ENCODE measurements around the gene GSTK1. TPM values are rescaled to one million over a fixed set of nuclear protein-coding genes. Genes with fewer than 3 reads are reported as not detected.

GSTK1 gene
- total RNA-seq, 4 donors from 2014 or later, result 58.2 to 173 (median 86.9) TPM

DNA sequence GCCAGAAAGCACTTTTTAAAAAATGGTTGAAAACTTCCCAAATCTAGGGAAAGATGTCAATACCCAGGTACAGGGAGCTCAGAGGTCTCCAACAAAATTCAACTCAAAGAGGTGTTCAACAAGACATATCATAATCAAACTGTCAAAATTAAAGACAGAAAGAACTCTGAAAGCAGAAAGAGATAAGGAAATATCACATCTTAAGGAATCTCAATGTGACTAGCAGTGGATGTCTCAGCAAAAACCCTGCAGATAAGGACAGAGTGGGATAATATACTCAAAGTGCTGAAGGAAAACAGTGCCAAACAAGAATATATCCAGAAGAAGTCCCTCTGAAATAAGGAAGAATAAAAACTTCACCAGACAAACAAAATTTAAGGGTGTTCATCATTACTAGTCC lies 13.0 kb upstream of the GSTK1 start:
- intact Hi-C loops (cut with DNase I; ENCODE audit: low total_unique reads), result no loop called here

DNA sequence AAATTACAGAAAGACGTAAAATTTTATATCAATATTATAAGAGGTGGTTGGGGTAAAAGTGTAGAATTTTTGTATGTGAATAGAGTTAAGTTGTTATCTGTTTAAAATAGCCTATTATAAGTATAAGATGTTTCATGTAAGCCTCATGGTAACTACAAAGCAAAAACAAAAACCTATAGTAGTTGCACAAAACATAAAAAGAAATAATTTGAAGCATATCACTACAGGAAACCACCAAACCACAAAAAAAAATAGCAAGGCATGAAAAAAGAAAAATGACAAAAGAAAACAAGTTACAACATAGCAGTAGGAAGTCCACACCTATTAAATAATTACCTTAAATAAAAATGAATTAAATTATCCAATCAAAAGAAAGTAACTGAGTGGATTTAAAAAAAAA lies 12.4 kb upstream of the GSTK1 start:
- DNase-seq, result no peak
- Histone ChIP-seq H3K36me3 (no peaks in the 10 kb centered on the region), H3K4me3 (no peak overlapping the region), H3K27me3 (no peaks in the 10 kb centered on the region), H3K4me1 (no peaks in the 10 kb centered on the region), H3K9me3 (no peaks in the 10 kb centered on the region), H3K27ac (no peak overlapping the region)
- TF ChIP-seq, protein P1, sequence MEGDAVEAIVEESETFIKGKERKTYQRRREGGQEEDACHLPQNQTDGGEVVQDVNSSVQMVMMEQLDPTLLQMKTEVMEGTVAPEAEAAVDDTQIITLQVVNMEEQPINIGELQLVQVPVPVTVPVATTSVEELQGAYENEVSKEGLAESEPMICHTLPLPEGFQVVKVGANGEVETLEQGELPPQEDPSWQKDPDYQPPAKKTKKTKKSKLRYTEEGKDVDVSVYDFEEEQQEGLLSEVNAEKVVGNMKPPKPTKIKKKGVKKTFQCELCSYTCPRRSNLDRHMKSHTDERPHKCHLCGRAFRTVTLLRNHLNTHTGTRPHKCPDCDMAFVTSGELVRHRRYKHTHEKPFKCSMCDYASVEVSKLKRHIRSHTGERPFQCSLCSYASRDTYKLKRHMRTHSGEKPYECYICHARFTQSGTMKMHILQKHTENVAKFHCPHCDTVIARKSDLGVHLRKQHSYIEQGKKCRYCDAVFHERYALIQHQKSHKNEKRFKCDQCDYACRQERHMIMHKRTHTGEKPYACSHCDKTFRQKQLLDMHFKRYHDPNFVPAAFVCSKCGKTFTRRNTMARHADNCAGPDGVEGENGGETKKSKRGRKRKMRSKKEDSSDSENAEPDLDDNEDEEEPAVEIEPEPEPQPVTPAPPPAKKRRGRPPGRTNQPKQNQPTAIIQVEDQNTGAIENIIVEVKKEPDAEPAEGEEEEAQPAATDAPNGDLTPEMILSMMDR (IDR thresholded peaks at IDR 0.05), result no peak
- TF ChIP-seq POLR2A (IDR thresholded peaks at IDR 0.05), result no peak
- intact Hi-C loops (cut with DNase I; ENCODE audit: low total_unique reads), result no loop called here

More for the DNA sequence above, 13.0 kb upstream of the GSTK1 start:
- Histone ChIP-seq H3K27ac (no peak overlapping the region), H3K27me3 (no peaks in the 10 kb centered on the region), H3K36me3 (no peaks in the 10 kb centered on the region), H3K9me3 (no peaks in the 10 kb centered on the region), H3K4me1 (no peaks in the 10 kb centered on the region), H3K4me3 (no peak overlapping the region)
- no peak for TF ChIP-seq POLR2A (IDR thresholded peaks at IDR 0.05)
- TF ChIP-seq, protein P1 (IDR thresholded peaks at IDR 0.05), result no peak
- no peak for DNase-seq

DNA sequence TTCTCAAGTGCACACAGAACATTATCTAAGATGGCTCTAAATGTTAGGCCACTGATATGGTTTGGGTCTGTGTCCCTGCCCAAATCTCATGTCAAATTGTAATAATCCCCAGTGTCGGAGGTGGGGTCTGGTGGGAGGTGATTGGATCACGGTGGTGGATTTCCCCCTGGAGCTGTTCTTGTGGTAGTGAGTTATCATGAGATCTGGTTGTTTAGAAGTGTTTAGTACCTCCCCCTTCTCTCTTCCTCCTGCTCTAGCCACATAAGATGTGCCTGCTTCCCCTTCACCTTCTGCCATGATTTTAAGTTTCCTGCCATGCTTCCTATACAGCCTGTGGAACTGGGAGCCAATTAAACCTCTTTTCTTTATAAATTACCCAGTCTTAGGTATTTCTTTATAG lies 11.2 kb upstream of the GSTK1 start:
- Histone ChIP-seq H3K9me3 (no peaks in the 10 kb centered on the region), H3K4me3 (no peak overlapping the region), H3K4me1 (no peaks in the 10 kb centered on the region), H3K27me3 (no peaks in the 10 kb centered on the region), H3K27ac (no peak overlapping the region), H3K36me3 (no peaks in the 10 kb centered on the region)
- TF ChIP-seq, protein P1 (IDR thresholded peaks at IDR 0.05), result no peak
- TF ChIP-seq POLR2A (IDR thresholded peaks at IDR 0.05), result no peak
- DNase-seq, result no peak
- intact Hi-C loops (cut with DNase I; ENCODE audit: low total_unique reads), result no loop called here

DNA sequence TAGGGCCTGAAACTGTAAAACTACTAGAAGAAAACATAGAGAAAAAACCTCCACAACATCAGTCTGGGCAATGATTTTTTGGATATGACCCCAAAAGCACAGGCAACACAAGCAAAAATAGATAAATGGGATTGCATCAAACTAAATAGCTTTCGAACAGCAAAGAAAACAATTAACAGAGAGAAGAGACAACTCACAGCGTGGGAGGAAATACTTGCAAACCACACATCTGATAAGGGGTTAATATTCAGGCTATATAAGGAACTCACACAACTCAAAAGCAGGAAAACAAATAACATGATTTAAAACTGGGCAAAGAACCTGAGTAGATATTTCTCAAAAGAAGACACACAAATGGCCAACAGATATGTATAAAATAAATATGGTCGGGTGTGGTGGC lies 7.7 kb upstream of the GSTK1 start:
- Histone ChIP-seq H3K36me3 (no peaks in the 10 kb centered on the region), H3K27me3 (no peaks in the 10 kb centered on the region), H3K4me1 (no peaks in the 10 kb centered on the region), H3K27ac (no peak overlapping the region), H3K4me3 (no peak overlapping the region), H3K9me3 (no peaks in the 10 kb centered on the region)
- no peak for DNase-seq
- intact Hi-C loops (cut with DNase I; ENCODE audit: low total_unique reads), result no loop called here
- TF ChIP-seq, protein P1 (IDR thresholded peaks at IDR 0.05), result no peak
- TF ChIP-seq POLR2A (IDR thresholded peaks at IDR 0.05), result no peak

DNA sequence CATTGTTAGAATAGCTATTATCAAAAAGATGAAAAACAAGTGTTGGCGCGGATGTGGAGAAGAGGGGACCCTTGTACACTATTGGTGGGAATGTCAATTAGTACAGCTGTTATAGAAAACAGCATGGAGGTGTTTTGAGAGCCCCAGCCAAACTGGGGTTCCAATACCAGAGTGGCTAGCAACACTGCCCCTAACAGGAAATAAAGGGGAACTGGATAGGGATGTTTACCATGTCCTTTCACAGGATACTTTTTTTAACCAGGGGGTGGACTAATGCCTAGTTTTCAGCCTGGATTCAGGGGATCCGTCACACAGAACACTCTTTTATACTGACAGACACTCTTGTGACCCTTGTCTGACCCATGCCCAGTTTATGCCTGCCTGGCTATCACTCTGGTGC lies 6.9 kb upstream of the GSTK1 start:
- Histone ChIP-seq H3K4me3 (no peak overlapping the region), H3K9me3 (no peaks in the 10 kb centered on the region), H3K27ac (no peak overlapping the region), H3K4me1 (no peaks in the 10 kb centered on the region), H3K36me3 (no peaks in the 10 kb centered on the region), H3K27me3 (no peaks in the 10 kb centered on the region)
- no peak for DNase-seq
- intact Hi-C loops (cut with DNase I; ENCODE audit: low total_unique reads), result no loop called here
- TF ChIP-seq, protein P1 (IDR thresholded peaks at IDR 0.05), result no peak
- TF ChIP-seq POLR2A (IDR thresholded peaks at IDR 0.05), result no peak

Measured in uterus (tissue), 4 donors.